Hepatocyte (in vitro differentiated cells): Measurements from ENCODE around the gene KCNIP3. TPM values are rescaled to one million over a fixed set of nuclear protein-coding genes. Genes with fewer than 3 reads are reported as not detected.
"Not testable (repeated sequence)": the region's sequence is repeated elsewhere in the genome, so short reads cannot be mapped to it uniquely, and the experiment has no call there.

Experiments used
- DNase-seq: peaks from one replicate; pipeline ENCODE4 v3.0.0-alpha.2; 2016; ENCODE audit warnings: low spot score
- H2AFZ ChIP-seq: fragments of 200-600 bp; sonication (generic); 2 replicates; pipeline ENCODE4 v1.6.0; 2016; ENCODE audit warnings: antibody characterized with exemption, mild to moderate bottlenecking
- H3K27ac ChIP-seq: fragments of 200-600 bp; sonication (generic); 2 replicates; pipeline ENCODE4 v1.5.1; 2016; ENCODE audit warnings: mild to moderate bottlenecking
- H3K27me3 ChIP-seq: fragments of 200-600 bp; sonication (generic); 2 replicates; pipeline ENCODE4 v1.6.1; 2016
- H3K36me3 ChIP-seq: fragments of 200-600 bp; sonication (generic); replicated peaks from 2 replicates; pipeline ENCODE4 v1.5.1; 2016; ENCODE audit warnings: low read depth; ENCODE audit not compliant: insufficient read depth
- H3K4me1 ChIP-seq: fragments of 200-600 bp; sonication (generic); 2 replicates; pipeline ENCODE4 v1.5.1; 2016; ENCODE audit warnings: mild to moderate bottlenecking, moderate library complexity; ENCODE audit not compliant: insufficient read depth
- H3K4me2 ChIP-seq: fragments of 200-600 bp; sonication (generic); 2 replicates; pipeline ENCODE4 v1.6.0; 2016
- H3K4me3 ChIP-seq: fragments of 200-600 bp; sonication (generic); 2 replicates; pipeline ENCODE4 v1.5.1; 2016; ENCODE audit warnings: mild to moderate bottlenecking
- H3K79me2 ChIP-seq: fragments of 200-600 bp; sonication (generic); 2 replicates; pipeline ENCODE4 v1.6.0; 2017; ENCODE audit warnings: mild to moderate bottlenecking
- H3K9me2 ChIP-seq: fragments of 200-600 bp; sonication (generic); replicated peaks from 2 replicates; pipeline ENCODE4 v1.6.0; 2017; ENCODE audit warnings: mild to moderate bottlenecking; ENCODE audit not compliant: insufficient read depth
- H3K9me3 ChIP-seq: fragments of 200-600 bp; sonication (generic); 2 replicates; pipeline ENCODE4 v1.5.1; 2016; ENCODE audit warnings: low read depth, mild to moderate bottlenecking
- H4K20me1 ChIP-seq: fragments of 200-600 bp; sonication (generic); 2 replicates; pipeline ENCODE4 v1.6.0; 2016; ENCODE audit warnings: mild to moderate bottlenecking; ENCODE audit not compliant: insufficient read depth, poor library complexity, severe bottlenecking
- WGBS: methylation state at CpG from one replicate; pipeline ENCODE4 v1.1.6; 2016; ENCODE audit warnings: low lambda C conversion rate; ENCODE audit errors: missing lambda C conversion rate; 5-methylcytosine and 5-hydroxymethylcytosine counted together
- polyA plus RNA-seq: library from polyadenylated mRNA; unstranded; fragments of >200 nt; fragmentation: Nextera tagmentation; extraction: Ambion mirVana; gene quantifications from 2 replicates; pipeline ENCODE4 v1.2.1, GENCODE V29; 2016
- total RNA-seq: library from RNA; depleted of rRNA; stranded (reverse); fragments of >200 nt; gene quantifications from 2 replicates; pipeline ENCODE4 v1.2.3, GENCODE V29; 2014

The KCNIP3 gene
- total and polyA plus RNA-seq, 2 experiments from 2014 or later = 6.1 to 6.5 TPM

DNA sequence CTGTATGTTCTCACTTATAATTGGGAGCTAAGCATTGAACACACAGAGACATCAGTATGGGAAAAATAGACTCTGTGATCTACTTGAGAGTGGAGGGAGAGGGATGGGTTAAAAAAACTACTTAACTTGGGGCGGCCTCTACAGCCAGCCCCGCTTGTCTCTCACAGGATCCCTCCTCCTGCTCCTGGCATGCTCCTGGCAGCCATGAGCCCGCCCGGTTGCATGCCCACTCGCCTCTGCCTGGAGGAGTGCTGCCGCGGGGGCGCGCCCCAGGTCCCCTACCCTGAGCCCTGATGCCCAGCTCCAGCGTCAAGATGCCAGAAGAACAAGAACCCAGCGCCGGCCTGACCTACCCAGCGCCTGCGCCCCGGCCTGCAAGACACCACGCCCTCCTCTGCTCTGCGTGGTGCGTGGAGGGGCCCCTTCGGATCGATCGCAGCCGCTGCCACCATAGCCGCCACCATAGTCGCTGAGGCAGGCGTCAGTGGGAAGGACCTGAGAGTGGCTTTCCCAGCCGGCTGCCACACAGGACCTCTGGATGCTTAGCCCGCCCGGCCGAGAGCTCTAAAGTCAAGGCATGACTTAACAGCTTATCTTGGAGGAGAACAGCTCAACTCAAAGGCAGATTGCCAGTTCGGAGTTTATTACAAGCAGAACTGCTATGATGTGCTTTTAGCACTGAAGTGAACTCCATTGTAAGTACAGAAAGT, 138.2 kb downstream of the KCNIP3 start:
- no CpG with 5 or more reads among the region's 30 CpGs for WGBS
- DNase-seq = not testable (repeated sequence)

More for the DNA sequence above, 138.2 kb downstream of the KCNIP3 start:
- not testable (repeated sequence) for H3K4me1 ChIP-seq, H3K27me3 ChIP-seq, H3K9me2 ChIP-seq, H3K4me3 ChIP-seq, H4K20me1 ChIP-seq, H3K79me2 ChIP-seq, H3K4me2 ChIP-seq, H3K9me3 ChIP-seq, H2AFZ ChIP-seq, H3K36me3 ChIP-seq, H3K27ac ChIP-seq

Other genes starting within 250 kb of the KCNIP3 start
- 44.3 and 44.4 TPM in 2 replicates for gene MRPS5, start 175.5 kb upstream of the KCNIP3 start, total RNA-seq
- 52.4 and 55.3 TPM in 2 replicates for gene MRPS5, start 175.5 kb upstream of the KCNIP3 start, polyA plus RNA-seq
- 11.8 and 14.6 TPM in 2 replicates for gene ZNF514, start 137.5 kb upstream of the KCNIP3 start, total RNA-seq
- 4.2 and 9.3 TPM in 2 replicates for gene ZNF514, start 137.5 kb upstream of the KCNIP3 start, polyA plus RNA-seq
- 3.7 and 4.5 TPM in 2 replicates for gene ZNF2, start 131.5 kb upstream of the KCNIP3 start, total RNA-seq
- 2.1 and 2.2 TPM in 2 replicates for gene ZNF2, start 131.5 kb upstream of the KCNIP3 start, polyA plus RNA-seq
- gene ZNF892, start 89.8 kb upstream of the KCNIP3 start, total RNA-seq = 3.1 and 3.7 TPM in 2 replicates
- 0.13 and 0.66 TPM in 2 replicates for gene ZNF892, start 89.8 kb upstream of the KCNIP3 start, polyA plus RNA-seq
- gene PROM2, start 22.9 kb upstream of the KCNIP3 start, total RNA-seq = 1.2 and 2.8 TPM in 2 replicates
- gene PROM2, start 22.9 kb upstream of the KCNIP3 start, polyA plus RNA-seq = 2.1 and 2.6 TPM in 2 replicates
- gene FAHD2A, start 105.4 kb downstream of the KCNIP3 start, total RNA-seq = 29.1 and 30.1 TPM in 2 replicates
- gene FAHD2A, start 105.4 kb downstream of the KCNIP3 start, polyA plus RNA-seq = 33.3 and 36.9 TPM in 2 replicates
- not detected in 2 replicates for gene TRIM43B, start 187.4 kb downstream of the KCNIP3 start, total RNA-seq
- gene TRIM43B, start 187.4 kb downstream of the KCNIP3 start, polyA plus RNA-seq = not detected in 2 replicates